Astrocyte of the hippocampus (primary cell): ENCODE results near the gene PLGRKT.
"Not testable (repeated sequence)": the region's sequence is repeated elsewhere in the genome, so short reads cannot be mapped to it uniquely, and the experiment has no call there.

Experiments used
- DNase-seq: peaks from one replicate; pipeline ENCODE4 v3.0.0; 2011; ENCODE audit warnings: low read depth, low spot score

The PLGRKT gene

GRCh38 chr9:5452286-5452609, 14.5 kb upstream of the PLGRKT start:
- DNase-seq, result no peak

DNA sequence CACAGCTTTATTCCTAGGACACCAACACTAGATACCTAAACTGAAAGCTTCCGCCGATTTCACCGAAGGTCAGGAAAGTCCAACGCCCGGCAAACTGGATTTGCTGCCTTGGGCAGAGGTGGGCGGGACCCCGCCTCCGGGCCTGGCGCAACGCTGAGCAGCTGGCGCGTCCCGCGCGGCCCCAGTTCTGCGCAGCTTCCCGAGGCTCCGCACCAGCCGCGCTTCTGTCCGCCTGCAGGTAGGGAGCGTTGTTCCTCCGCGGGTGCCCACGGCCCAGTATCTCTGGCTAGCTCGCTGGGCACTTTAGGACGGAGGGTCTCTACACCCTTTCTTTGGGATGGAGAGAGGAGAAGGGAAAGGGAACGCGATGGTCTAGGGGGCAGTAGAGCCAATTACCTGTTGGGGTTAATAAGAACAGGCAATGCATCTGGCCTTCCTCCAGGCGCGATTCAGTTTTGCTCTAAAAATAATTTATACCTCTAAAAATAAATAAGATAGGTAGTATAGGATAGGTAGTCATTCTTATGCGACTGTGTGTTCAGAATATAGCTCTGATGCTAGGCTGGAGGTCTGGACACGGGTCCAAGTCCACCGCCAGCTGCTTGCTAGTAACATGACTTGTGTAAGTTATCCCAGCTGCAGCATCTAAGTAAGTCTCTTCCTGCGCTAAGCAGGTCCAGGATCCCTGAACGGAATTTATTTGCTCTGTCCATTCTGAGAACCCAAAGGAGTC, 12.8 kb upstream of the PLGRKT start, which contains the start of gene CD274:
TSS of gene CD274 (plus strand) at position 184 of the 733 bp plus-strand sequence. CDS start 5,572 bp downstream, outside the sequence.
- peak; percentile 93 for DNase-seq

DNA sequence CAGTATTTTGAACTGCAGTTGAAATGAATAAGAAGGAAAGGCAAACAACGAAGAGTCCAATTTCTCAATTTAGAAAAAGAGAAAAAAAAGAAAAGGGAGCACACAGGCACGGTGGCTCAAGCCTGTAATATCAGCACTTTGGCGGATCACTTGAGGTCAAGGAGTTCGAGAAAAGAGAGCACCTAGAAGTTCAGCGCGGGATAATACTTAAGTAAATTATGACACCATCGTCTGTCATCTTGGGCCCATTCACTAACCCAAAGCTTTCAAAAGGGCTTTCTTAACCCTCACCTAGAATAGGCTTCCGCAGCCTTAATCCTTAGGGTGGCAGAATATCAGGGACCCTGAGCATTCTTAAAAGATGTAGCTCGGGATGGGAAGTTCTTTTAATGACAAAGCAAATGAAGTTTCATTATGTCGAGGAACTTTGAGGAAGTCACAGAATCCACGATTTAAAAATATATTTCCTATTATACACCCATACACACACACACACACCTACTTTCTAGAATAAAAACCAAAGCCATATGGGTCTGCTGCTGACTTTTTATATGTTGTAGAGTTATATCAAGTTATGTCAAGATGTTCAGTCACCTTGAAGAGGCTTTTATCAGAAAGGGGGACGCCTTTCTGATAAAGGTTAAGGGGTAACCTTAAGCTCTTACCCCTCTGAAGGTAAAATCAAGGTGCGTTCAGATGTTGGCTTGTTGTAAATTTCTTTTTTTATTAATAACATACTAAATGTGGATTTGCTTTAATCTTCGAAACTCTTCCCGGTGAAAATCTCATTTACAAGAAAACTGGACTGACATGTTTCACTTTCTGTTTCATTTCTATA, 12.0 kb upstream of the PLGRKT start:
- DNase-seq, result no peak

- no peak for DNase-seq
Observed at GRCh38 chr9:5448461-5449435, 11.0 kb upstream of the PLGRKT start.

DNA sequence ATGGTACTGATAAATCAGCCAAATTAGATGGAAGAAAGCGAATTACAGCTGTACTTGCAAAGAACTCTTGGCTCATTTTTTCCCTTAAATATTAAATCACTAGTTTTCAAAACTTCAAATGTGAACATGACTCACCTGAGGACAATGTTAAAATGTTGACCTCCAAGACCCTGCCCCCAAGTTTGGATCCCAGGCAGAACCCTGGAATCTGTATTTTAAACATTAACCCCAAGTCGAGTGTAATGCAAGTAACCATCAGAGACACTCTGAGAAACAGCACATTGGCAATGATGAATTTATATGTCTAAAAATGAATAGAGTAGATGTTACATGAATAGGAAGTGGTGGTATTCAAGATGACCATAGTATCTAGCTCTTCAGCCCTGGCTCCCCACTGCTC, 10.3 kb upstream of the PLGRKT start:
- DNase-seq, result no peak

- no peak for DNase-seq
Observed at GRCh38 chr9:5447337-5447736, 9.6 kb upstream of the PLGRKT start.

- DNase-seq, result no peak
Observed at GRCh38 chr9:5446451-5447236, 8.9 kb upstream of the PLGRKT start.

GRCh38 chr9:5445886-5446285, 8.2 kb upstream of the PLGRKT start:
- DNase-seq, result no peak

DNA sequence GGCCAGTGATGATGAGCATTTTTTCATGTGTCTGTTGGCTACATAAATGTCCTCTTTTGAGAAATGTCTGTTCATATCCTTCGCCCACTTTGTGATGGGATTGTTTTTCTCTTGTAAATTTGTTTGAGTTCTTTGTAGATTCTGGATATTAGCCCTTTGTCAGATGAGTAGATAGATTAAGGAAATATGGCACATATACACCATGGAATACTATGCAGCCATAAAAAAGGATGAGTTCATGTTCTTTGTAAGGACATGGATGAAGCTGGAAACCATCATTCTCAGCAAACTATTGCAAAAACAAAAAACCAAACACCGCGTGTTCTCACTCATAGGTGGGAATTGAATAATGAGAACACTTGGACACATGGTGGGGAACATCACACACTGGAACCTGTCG, 7.4 kb upstream of the PLGRKT start:
- DNase-seq, result not testable (repeated sequence)

DNA sequence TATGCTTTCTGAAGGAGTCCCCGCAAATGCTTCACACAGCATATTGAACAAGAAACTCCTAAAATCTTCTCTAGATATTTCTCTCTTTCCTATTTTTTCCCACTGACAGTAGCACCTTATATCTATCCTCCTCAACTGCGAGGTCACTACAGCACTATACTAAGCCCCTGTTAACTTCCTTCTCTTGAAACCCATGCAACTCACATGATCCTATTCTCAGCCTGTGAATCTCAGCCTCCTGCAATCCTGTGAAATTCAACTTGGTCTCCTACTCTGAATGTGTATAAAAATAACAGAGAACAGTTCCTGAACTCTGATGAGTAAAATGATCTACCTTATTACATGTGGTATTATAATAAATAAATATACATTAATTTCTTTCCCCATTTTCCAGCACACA, 6.1 kb upstream of the PLGRKT start:
- DNase-seq, result no peak

GRCh38 chr9:5442400-5443011, 4.8 kb upstream of the PLGRKT start:
- DNase-seq, result peak; percentile 78

DNA sequence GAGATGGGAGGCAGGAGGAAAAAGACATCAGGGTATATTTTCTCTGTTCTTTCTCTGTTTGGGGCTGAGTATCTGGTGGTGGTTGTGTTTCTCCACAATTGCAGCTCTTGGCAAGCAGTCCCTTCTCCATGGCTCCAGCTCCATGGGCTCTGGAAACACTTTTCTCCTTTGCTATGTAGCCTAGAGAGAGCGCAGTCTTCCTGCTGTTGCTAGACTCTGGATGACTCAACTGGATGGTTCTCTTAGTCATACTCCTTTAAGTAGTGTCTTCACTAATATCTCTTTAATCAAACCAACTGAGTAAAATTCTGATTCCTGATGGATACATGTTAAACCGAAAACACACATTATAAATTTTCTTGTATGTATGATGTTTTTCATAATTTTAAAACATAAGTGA, 3.3 kb upstream of the PLGRKT start:
- DNase-seq, result peak; percentile 23

DNA sequence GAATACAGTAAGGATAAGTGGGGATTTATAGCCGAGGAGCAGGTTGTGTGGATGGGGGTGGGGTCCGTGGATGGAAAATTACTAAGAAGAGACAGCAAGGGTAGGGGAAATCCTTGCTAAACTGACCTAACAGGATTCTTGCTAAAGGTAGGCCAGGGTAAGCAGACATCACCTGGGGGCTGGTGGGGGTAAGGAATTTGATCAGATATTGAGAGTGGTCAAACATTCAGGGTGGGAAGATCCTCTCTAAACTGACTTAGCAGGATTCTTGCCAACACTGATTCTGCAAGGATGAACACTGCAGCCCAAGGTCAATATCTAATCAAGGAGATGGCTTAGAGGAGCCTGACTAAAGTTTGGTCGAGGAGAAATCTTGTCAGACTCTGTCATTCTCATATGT, 2.7 kb upstream of the PLGRKT start:
- DNase-seq, result no peak

DNA sequence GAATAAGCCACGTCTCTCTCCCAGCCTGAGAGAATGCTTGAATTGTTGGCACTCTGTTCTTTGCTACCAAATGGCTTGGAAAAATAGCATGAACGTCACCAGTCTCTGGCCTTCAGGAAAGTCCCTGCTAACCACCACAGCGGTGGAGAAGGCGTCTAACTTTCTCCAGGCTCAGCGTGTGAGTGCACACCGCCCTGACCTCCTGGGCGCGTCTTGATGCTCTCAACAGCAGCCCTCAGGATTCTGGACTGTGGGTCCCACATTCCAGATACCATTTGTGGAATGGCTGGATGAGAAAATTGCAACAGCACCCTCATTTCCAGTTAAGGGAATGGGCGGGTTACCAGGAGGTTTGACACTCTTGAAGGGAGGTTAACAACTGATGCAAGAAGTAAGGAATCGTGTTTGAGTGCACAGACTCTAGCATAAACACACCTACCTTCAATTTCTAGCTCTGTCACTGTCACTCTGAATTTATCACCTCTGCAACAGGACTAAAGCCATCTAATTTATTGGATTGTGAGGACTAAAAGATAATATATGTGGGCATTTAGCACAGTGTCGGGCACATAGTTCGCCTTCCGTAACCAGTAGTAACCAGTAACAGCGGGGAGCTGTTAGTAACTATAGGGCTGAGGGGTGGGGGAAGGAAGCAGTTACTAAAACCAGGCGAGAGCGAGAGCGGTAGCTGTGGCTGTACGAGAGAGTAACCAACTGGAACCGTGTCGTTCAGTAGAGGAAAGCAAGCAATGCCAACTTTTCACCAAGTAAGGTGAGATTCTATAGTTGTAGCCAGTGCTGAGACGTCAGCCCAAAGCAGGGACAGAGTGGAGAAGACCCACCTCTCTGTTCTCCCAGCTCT, 807 bp upstream of the PLGRKT start:
- DNase-seq, result peak; percentile 74

DNA sequence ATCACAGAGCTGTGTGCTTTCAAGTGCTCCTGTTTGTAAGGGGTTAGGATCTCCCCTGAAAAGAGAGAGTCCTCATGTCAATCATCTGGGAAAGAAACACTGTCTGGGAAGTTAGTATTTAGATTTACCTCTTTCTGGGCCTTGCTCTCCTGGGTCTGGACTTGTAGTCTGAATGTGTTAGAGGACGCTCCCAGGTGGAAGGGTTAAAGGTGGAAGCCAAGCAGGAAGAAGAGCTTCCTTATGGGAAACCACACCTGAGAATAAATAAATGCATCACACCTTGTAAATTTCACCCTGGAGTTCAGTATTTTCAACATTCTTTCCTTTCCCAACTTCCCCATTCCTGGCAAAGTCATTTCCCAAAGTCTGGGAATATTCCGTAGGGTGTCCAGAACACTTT, 1.3 kb downstream of the PLGRKT start:
- DNase-seq, result no peak

GRCh38 chr9:5435912-5436311, 1.8 kb downstream of the PLGRKT start:
- no peak for DNase-seq

DNA sequence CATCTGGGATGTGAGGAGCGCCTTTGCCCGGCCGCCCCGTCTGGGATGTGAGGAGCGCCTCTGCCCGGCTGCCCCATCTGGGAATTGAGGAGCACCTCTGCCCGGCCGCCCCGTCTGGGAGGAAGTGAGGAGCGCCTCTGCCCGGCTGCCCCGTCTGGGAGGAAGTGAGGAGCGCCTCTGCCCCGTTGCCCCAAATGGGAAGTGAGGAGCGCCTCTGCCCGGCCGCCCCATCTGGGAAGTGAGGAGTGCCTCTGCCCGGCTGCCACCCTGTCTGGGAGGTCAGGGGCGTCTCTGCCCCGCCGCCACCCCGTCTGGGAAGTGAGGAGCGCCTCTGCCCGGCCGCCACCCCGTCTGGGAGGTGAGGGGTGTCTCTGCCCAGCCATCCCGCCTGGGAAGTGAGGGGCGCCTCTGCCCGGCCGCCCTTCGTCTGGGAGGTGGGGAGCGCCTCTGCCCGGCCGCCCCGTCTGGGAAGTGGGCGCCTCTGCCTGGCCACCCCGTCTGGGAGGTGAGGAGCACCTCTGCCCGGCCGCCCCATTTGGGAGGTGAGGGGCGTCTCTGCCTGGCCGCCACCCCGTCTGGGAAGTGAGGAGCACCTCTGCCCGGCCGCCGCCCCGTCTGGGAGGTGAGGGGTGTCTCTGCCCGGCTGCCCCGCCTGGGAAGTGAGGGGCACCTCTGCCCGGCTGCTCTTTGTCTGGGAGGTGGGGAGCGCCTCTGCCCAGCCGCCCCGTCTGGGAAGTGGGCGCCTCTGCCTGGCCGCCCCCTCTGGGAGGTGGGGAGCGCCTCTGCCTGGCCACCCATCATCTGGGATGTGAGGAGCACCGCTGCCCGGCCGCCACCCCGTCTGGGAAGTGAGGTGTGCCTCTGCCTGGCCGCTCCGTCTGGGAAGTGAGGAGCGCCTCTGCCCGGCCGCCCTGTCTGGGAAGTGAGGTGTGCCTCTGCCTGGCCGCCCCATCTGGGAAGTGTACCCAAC, 3.6 kb downstream of the PLGRKT start:
- not testable (repeated sequence) for DNase-seq

DNA sequence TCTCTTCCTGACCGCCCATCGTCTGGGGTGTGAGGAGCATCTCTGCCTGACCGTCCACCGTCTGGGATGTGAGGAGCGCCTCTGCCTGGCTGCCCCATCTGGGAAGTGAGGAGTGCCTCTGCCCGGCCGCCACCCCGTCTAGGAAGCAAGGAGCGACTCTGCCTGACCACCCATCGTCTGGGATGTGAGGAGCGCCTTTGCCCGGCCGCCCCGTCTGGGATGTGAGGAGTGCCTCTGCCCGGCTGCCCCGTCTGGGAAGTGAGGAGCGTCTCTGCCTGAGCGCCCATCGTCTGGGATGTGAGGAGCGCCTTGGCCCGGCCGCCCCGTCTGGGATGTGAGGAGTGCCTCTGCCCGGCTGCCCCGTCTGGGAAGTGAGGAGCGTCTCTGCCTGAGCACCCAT, 4.4 kb downstream of the PLGRKT start:
- not testable (repeated sequence) for DNase-seq
